ENCODE results near the gene SCIMP.
"Not testable (repeated sequence)": the region's sequence is repeated elsewhere in the genome, so short reads cannot be mapped to it uniquely, and the experiment has no call there.

SCIMP gene

GRCh38 chr17:5179003-5179402 lies 55.7 kb downstream of the SCIMP start:
- no peak overlapping the region for H3K4me3 ChIP-seq (ENCODE audit: low read depth, low read length)
- H3K27me3 ChIP-seq (ENCODE audit: control insufficient read depth, insufficient read depth, low read length): no peaks in the 10 kb centered on the region
- H3K4me1 ChIP-seq (ENCODE audit: control insufficient read depth, insufficient read depth, low read length): no peaks in the 10 kb centered on the region
- no peak overlapping the region for H3K9ac ChIP-seq (ENCODE audit: low read depth, low read length)
- H3K36me3 ChIP-seq (ENCODE audit: control insufficient read depth, insufficient read depth, low read length): peaks cover 17% of the 10 kb centered on the region
- H3K9me3 ChIP-seq (ENCODE audit: control insufficient read depth, insufficient read depth, low read length): peaks cover 48% of the 10 kb centered on the region

GRCh38 chr17:5175027-5175426 lies 59.6 kb downstream of the SCIMP start:
- not testable (repeated sequence) for H3K9ac ChIP-seq (ENCODE audit: low read depth, low read length); H3K27me3 ChIP-seq (ENCODE audit: control insufficient read depth, insufficient read depth, low read length); H3K9me3 ChIP-seq (ENCODE audit: control insufficient read depth, insufficient read depth, low read length); H3K4me3 ChIP-seq (ENCODE audit: low read depth, low read length); H3K36me3 ChIP-seq (ENCODE audit: control insufficient read depth, insufficient read depth, low read length); H3K4me1 ChIP-seq (ENCODE audit: control insufficient read depth, insufficient read depth, low read length)

- not testable (repeated sequence) for H3K9me3 ChIP-seq (ENCODE audit: control insufficient read depth, insufficient read depth, low read length); H3K9ac ChIP-seq (ENCODE audit: low read depth, low read length); H3K36me3 ChIP-seq (ENCODE audit: control insufficient read depth, insufficient read depth, low read length); H3K4me1 ChIP-seq (ENCODE audit: control insufficient read depth, insufficient read depth, low read length); H3K27me3 ChIP-seq (ENCODE audit: control insufficient read depth, insufficient read depth, low read length); H3K4me3 ChIP-seq (ENCODE audit: low read depth, low read length)
These were observed 68.7 kb downstream of the SCIMP start for GRCh38 chr17:5165791-5166564.

GRCh38 chr17:5164436-5164835 lies 70.2 kb downstream of the SCIMP start:
- H3K27me3 ChIP-seq (ENCODE audit: control insufficient read depth, insufficient read depth, low read length): no peaks in the 10 kb centered on the region
- no peaks in the 10 kb centered on the region for H3K4me1 ChIP-seq (ENCODE audit: control insufficient read depth, insufficient read depth, low read length)
- H3K4me3 ChIP-seq (ENCODE audit: low read depth, low read length): no peak overlapping the region
- H3K36me3 ChIP-seq (ENCODE audit: control insufficient read depth, insufficient read depth, low read length): no peaks in the 10 kb centered on the region
- H3K9me3 ChIP-seq (ENCODE audit: control insufficient read depth, insufficient read depth, low read length): no peaks in the 10 kb centered on the region
- H3K9ac ChIP-seq (ENCODE audit: low read depth, low read length): no peak overlapping the region

GRCh38 chr17:5161793-5162192 lies 72.9 kb downstream of the SCIMP start:
- not testable (repeated sequence) for H3K4me3 ChIP-seq (ENCODE audit: low read depth, low read length); H3K9me3 ChIP-seq (ENCODE audit: control insufficient read depth, insufficient read depth, low read length); H3K27me3 ChIP-seq (ENCODE audit: control insufficient read depth, insufficient read depth, low read length); H3K36me3 ChIP-seq (ENCODE audit: control insufficient read depth, insufficient read depth, low read length); H3K9ac ChIP-seq (ENCODE audit: low read depth, low read length); H3K4me1 ChIP-seq (ENCODE audit: control insufficient read depth, insufficient read depth, low read length)

- not testable (repeated sequence) for H3K4me3 ChIP-seq (ENCODE audit: low read depth, low read length); H3K36me3 ChIP-seq (ENCODE audit: control insufficient read depth, insufficient read depth, low read length); H3K4me1 ChIP-seq (ENCODE audit: control insufficient read depth, insufficient read depth, low read length); H3K27me3 ChIP-seq (ENCODE audit: control insufficient read depth, insufficient read depth, low read length); H3K9me3 ChIP-seq (ENCODE audit: control insufficient read depth, insufficient read depth, low read length); H3K9ac ChIP-seq (ENCODE audit: low read depth, low read length)
These were observed 74.0 kb downstream of the SCIMP start for GRCh38 chr17:5160702-5161101.
